HepG2 (cell line): ENCODE results near the gene INHBA. TPM values are rescaled to one million over a fixed set of nuclear protein-coding genes. Genes with fewer than 3 reads are reported as not detected.

ENCODE experiments used
- ATF4 ChIP-seq, 2 experiments: fragments of 450-650 bp in 1 of 2; sonication (generic) in 1 of 2; formaldehyde crosslinking; IDR thresholded peaks; 2 replicates each; pipeline versions ENCODE4 v1.5.0 to v1.8.0; 2020 to 2022; ENCODE audit warnings: mild to moderate bottlenecking in 1 of 2, missing genetic modification reagents in 1 of 2
- FOXP4 ChIP-seq: sonication (generic); formaldehyde crosslinking; IDR thresholded peaks from 2 replicates; pipeline ENCODE4 v1.4.0; 2020; ENCODE audit warnings: missing genetic modification reagents
- JUNB ChIP-seq: sonication (generic); formaldehyde crosslinking; IDR thresholded peaks from 2 replicates; pipeline ENCODE4 v1.8.0; 2022; ENCODE audit warnings: missing genetic modification reagents, mild to moderate bottlenecking, borderline replicate concordance
- KIAA2018 ChIP-seq: sonication (generic); formaldehyde crosslinking; IDR thresholded peaks from 2 replicates; pipeline ENCODE4 v1.5.0; 2020; ENCODE audit warnings: mild to moderate bottlenecking, missing genetic modification reagents, borderline replicate concordance
- MXI1 ChIP-seq: IDR thresholded peaks from 3 replicates; pipeline ENCODE4 v1.6.1; 2012; ENCODE audit warnings: low read depth, low read length, inconsistent platforms, borderline replicate concordance
- MZF1 ChIP-seq: sonication (generic); formaldehyde crosslinking; IDR thresholded peaks from 2 replicates; pipeline ENCODE4 v1.8.1; 2023; ENCODE audit warnings: mild to moderate bottlenecking, missing genetic modification reagents, borderline replicate concordance
- SYNCRIP ChIP-seq: fragments of 200-400 bp; formaldehyde crosslinking; IDR thresholded peaks from 2 replicates; pipeline ENCODE4 v1.6.1; 2018; ENCODE audit warnings: mild to moderate bottlenecking, low read depth, low read length; ENCODE audit not compliant: insufficient read depth
- TERF1 ChIP-seq: sonication (generic); formaldehyde crosslinking; IDR thresholded peaks from 2 replicates; pipeline ENCODE4 v1.8.0; 2022; ENCODE audit warnings: mild to moderate bottlenecking, missing genetic modification reagents, moderate library complexity
- THRA ChIP-seq: sonication (generic); formaldehyde crosslinking; IDR thresholded peaks from 2 replicates; pipeline ENCODE4 v1.4.0; 2020; ENCODE audit warnings: missing genetic modification reagents, borderline replicate concordance
- TOPORS ChIP-seq: sonication (generic); formaldehyde crosslinking; IDR thresholded peaks from 2 replicates; pipeline ENCODE4 v1.8.0; 2023; ENCODE audit warnings: mild to moderate bottlenecking, missing genetic modification reagents
- ZNF160 ChIP-seq: sonication (generic); formaldehyde crosslinking; IDR thresholded peaks from 2 replicates; pipeline ENCODE4 v1.8.0; 2022; ENCODE audit warnings: mild to moderate bottlenecking, inconsistent platforms, missing genetic modification reagents
- ZNF784 ChIP-seq: sonication (generic); formaldehyde crosslinking; IDR thresholded peaks from 2 replicates; pipeline ENCODE4 v1.5.1; 2020; ENCODE audit warnings: missing genetic modification reagents, mild to moderate bottlenecking, borderline replicate concordance
- polyA plus RNA-seq, 8 experiments: library from polyadenylated mRNA; depleted of rRNA in 3 of 8; stranded (reverse) in 7 of 8; unstranded in 1 of 8; fragments of >200 nt; fragmentation: Illumina TruSeq in 4 of 8; extraction: Trizol in 4 of 8; gene quantifications; 2 replicates each; pipeline versions ENCODE4 v1.2.1 to v1.2.3, GENCODE V29; 2011 to 2016; ENCODE audit warnings: low read depth in 4 of 8, missing spikeins in 1 of 8, mixed read lengths in 1 of 8; ENCODE audit not compliant: insufficient read depth in 1 of 8
- total RNA-seq, 5 experiments: library from RNA; depleted of rRNA; stranded (reverse); fragments of >200 nt; fragmentation: Illumina TruSeq; extraction: Trizol; gene quantifications; 2 replicates each; pipeline ENCODE4 v1.2.3, GENCODE V29; 2016; ENCODE audit warnings: low read depth in 1 of 5

Gene INHBA
- total and polyA plus RNA-seq, 2 of the 13 experiments (the other 11 are each of a cell fraction or from before 2014, with no cell fraction given) = not detected

- TF ChIP-seq KIAA2018 (CRISPR knock-in tag) (no peak), SYNCRIP (no peak), MZF1 (CRISPR knock-in tag) (no peak), ZNF784 (CRISPR knock-in tag) (no peak), ZNF160 (CRISPR knock-in tag) (no peak), THRA (peak; percentile 18; the same call in 1 of the 2 replicates), ATF4 (CRISPR knock-in tag; IDR thresholded peaks at IDR 0.05) (no peak; a peak in 1 of 4 replicates), MXI1 (0 out of 3 replicates have a peak, but pooled peaks have one; percentile 19), TERF1 (CRISPR knock-in tag) (no peak), JUNB (CRISPR knock-in tag) (no peak), FOXP4 (CRISPR knock-in tag) (no peak), TOPORS (CRISPR knock-in tag) (peak; percentile 62; the same call in 1 of the 2 replicates)
These were observed 2.4 kb upstream of the INHBA start (continued) for GRCh38 chr7:41705109-41705901.
